ENCODE results near the gene BICC1.

- no peak for TF ChIP-seq CTCF (conservative IDR thresholded peaks at IDR 0.05; ENCODE audit: low read depth, low read length)
- no peak for TF ChIP-seq EZH2 (IDR thresholded peaks at IDR 0.05; ENCODE audit: low read length, unreplicated experiment)
Measured at GRCh38 chr10:58833771-58834561, 321.3 kb downstream of the BICC1 start.

Measured in PC-3 (cell line).